DLD1 (cell line): ENCODE data around the gene GNA12.
"Not testable (repeated sequence)": the region's sequence is repeated elsewhere in the genome, so short reads cannot be mapped to it uniquely, and the experiment has no call there.

Experiments
- in situ Hi-C: cut with HindIII; loops from 2 replicates; pipeline ENCODE4 v1.10.0; 2017; ENCODE audit warnings: low sequenced_read_pairs

Gene GNA12

DNA sequence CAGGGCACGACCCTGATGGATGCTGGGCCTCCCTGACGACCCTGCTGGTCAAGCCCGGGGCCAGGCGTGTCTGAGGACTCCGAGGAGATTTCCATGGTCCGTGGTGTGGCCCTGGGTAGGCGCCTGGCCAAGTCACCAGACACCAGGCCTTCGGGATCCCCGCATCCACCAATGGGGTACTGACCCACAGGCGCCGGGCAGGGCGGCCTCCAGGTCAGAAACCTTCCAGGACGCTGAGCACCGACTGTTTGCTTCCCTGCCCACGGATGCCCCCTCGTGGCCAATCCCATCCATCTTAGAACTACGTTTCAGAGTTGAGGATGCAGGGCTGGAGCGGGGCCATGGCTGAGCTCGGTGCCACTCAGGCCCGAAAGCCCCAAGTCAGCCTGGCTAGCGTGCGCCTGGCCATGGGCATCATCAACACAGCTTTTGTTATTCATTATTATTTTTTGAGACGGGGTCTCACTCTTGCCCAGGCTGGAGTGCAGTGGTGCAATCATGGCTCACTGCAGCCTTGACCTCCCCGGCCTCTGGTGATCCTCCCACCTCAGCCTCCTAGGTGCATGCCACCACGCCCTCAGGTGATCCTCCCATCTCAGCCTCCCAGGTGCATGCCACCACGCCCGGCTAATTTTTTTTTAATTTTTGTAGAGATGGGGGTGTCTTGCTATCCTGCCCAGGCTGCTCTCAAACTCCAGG lies 163.2 kb downstream of the GNA12 start:
- in situ Hi-C loops: no loop called here

DNA sequence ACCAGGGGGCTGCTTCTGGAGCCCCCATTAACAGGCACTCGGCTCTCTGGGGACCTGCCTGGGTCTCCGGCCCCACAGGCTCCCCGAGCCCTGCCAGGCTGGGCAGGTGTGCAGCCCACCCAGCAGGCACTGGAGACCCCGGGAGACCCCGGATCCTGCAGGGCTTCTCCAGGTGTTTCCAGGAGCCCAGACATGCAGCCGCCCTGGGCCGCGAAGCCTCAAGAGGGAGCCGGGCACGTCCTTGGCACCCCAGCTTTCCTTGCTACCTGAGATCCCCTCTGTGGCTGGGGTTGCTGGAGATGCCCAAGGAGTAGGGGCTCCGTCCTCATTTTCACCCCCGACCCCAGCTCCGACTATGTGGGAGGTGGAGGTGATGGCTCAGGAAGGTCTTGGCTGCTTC lies 163.9 kb downstream of the GNA12 start:
- in situ Hi-C loops: no loop called here

DNA sequence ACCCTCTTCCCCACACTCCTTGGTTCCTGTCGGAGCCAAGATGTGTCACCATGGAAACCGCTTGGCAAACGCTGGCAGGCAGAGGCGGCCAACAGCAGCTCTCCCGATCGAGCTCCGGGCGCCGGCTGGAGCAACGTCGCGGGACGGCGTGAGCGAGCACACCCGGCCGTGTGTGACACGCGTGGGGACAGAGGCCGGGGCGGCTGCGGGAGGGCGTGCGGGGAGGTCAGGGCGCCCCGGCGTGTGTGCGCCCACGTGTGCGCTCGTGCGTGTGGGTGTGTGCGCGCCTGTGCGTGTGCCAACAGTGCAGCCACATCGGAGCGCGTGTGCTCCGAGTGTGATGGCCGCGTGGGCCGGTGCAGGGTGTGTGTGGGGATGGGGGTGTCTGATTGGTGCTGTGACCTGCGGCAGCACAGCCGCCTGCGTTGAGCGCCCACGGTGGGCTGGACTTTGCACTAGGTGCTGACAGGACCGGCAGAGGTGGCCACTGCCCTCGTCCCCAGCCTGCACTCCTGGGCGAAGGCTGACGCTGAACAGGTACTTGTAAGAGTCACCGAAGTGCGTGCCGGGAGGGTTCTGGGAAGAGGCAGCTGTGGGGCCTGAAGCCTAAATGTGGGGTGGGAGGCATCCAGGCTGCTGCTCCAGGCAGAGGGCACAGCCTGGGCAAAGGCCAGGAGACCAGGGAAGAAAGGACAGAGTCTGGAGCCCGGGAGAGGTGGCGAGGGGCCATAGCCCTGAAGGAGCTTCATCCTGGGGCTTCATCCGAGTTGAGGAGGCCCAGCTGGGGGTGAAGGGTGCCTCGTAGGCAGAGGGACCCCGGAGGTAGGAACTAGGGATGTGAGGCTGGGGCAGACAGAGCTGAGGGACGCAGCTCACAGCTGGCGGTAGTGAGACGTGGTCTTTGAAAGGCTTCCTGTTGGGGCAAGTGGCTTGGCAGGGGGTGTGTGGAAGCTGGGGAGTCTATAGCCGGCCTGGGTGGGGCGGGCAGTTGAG lies 164.7 kb downstream of the GNA12 start:
- in situ Hi-C loops: not testable (repeated sequence)

DNA sequence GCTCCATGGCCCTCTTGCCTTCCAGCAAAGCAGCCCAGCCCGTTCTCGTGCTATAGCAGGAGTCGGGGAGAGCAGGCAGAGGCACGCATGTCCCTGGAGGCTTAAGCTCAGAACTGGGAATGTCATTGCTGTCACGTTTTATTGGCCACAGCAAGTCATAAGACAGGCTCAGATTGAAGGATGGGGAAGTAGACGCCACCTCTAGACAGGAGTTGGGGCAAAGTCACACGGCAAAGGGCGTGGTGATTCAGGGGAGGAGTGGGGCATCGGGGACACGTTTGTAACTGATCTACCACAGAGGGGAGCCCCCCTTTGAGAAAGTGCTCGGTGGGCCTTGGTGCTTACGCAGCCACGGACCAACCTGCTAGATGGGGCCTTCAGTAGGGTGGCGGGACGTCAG lies 165.7 kb downstream of the GNA12 start:
- in situ Hi-C loops: not testable (repeated sequence)
